Subcutaneous adipose tissue (tissue), 4 donors: ENCODE measurements around the gene MKI67. TPM values are rescaled to one million over a fixed set of nuclear protein-coding genes. Genes with fewer than 3 reads are reported as not detected.

Source experiments
- CTCF ChIP-seq: fragments of 450-650 bp; IDR thresholded peaks from one replicate; pipeline ENCODE4 v1.5.1; 2016; ENCODE audit warnings: low read depth, mild to moderate bottlenecking, control low read depth, antibody characterized with exemption, moderate library complexity
- total RNA-seq, 4 donors: library from RNA; depleted of rRNA; stranded (reverse); fragments of >200 nt; gene quantifications; one replicate each; pipeline ENCODE4 v1.1.0, GENCODE V29; 2016

The MKI67 gene
- total RNA-seq, 4 donors from 2014 or later, result 0.49 to 6.5 (median 3.1) TPM

DNA sequence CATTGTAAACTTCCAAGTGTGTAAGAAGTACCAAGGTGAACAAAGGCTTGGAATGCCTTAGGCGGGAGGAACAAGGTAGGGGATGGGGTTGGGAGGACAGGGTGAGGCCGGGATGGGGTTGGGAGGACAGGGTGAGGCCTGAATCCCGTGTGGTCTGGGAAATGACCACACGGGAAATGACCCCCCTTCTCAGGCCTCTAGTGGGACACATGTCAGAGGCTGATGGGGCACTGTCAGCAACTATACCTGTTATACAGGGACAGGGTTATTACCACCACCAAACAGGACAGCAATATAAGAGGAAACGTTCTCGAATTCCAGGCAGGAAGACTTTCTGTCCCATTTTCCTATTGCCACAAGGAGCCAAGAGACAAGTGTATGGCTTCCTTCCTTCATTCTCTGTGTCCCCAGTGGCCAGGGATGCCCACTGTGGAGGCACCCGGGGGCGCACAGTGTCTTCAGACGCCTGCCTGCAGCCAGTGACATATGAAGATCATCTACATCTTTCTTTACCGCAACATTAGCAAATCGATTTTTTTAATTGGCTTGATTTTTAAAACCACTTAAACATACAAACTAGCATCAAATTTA is 1.3 kb downstream of the MKI67 start:
- no peak for TF ChIP-seq CTCF

GRCh38 chr10:128123846-128124245 is 2.4 kb downstream of the MKI67 start:
- TF ChIP-seq CTCF, result no peak

GRCh38 chr10:128122931-128123330 is 3.3 kb downstream of the MKI67 start:
- TF ChIP-seq CTCF, result no peak

GRCh38 chr10:128121750-128122412 is 4.3 kb downstream of the MKI67 start:
- TF ChIP-seq CTCF, result no peak

DNA sequence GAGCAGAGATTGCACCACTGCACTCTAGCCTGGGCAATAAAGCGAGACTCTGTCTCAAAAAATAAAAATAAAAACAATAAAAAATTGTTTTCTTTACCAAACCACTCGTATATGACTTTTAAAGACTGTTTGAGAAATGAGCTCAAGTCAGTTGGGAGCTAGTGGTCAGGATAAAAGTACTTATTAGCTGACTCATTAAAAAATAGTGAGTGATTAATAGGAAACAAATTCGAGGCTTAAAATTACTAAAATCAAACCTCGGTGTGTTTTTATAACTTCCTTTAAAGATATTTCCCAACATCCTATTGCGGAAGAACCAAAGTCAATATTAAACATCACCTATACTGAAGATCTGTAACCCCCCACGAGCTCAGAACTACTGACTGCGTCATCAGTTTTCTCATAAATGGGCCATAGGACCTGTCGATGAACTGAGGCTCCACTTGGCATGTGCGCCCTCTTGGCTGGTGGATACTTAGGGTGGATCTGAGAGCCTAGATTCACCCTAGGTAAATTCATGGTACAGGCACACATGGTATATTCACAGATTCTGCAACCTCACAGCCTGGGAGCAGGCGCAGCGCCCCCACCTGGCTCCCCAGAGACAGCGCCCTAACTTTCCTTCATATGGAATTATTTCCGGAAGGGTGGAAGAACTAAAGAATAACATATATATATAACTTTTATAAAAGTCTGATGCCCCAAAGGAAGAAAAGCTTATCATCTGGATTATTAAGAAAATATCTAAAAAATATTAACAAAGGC is 9.2 kb downstream of the MKI67 start:
- no peak for TF ChIP-seq CTCF

GRCh38 chr10:128116187-128116586 is 10.0 kb downstream of the MKI67 start:
- TF ChIP-seq CTCF, result no peak

GRCh38 chr10:128115356-128115755 is 10.9 kb downstream of the MKI67 start:
- TF ChIP-seq CTCF, result no peak
